ENCODE results near the gene SLC49A4. TPM values are rescaled to one million over a fixed set of nuclear protein-coding genes. Genes with fewer than 3 reads are reported as not detected.

The SLC49A4 gene
- total and polyA plus RNA-seq, 12 donors, result 2.2 to 40.8 (median 17.5) TPM

GRCh38 chr3:122787872-122788271, 7.0 kb upstream of the SLC49A4 start:
- no peaks in the 10 kb centered on the region for H3K36me3 ChIP-seq (replicated peaks in 1 of 2)
- H3K27me3 ChIP-seq, result no peaks in the 10 kb centered on the region
- WGBS, 4 donors, result 82 to 95% (median 92%) methylated on average over 2 of the region's 2 CpGs
- intact Hi-C loops (cut with DNase I), result no loop called here
- no peak for TF ChIP-seq CTCF (IDR thresholded peaks at IDR 0.05)
- no peaks in the 10 kb centered on the region for H3K9me3 ChIP-seq (replicated peaks in 1 of 3)
- H3K4me1 ChIP-seq (replicated peaks in 1 of 2), result peaks cover 8 to 16% of the 10 kb centered on the region in 2 donors
- no peak overlapping the region for H3K4me3 ChIP-seq
- DNase-seq, result no peak
- no peak overlapping the region for H3K27ac ChIP-seq

- Histone ChIP-seq H3K4me1 (replicated peaks in 1 of 2) (peaks cover 8 to 23% of the 10 kb centered on the region in 2 donors), H3K27ac (no peak overlapping the region), H3K27me3 (no peaks in the 10 kb centered on the region), H3K9me3 (replicated peaks in 1 of 3) (no peaks in the 10 kb centered on the region), H3K36me3 (replicated peaks in 1 of 2) (no peaks in the 10 kb centered on the region), H3K4me3 (no peak overlapping the region)
- no peak for DNase-seq
- TF ChIP-seq POLR2A (IDR thresholded peaks at IDR 0.05) (no peak), CTCF (IDR thresholded peaks at IDR 0.05) (no peak)
- 82 to 90% (median 85%) methylated on average over 11 of the region's 11 CpGs for WGBS, 4 donors
- intact Hi-C loops (cut with DNase I), result no loop called here
Measured at GRCh38 chr3:122789585-122790273, 5.1 kb upstream of the SLC49A4 start.

- no peaks in the 10 kb centered on the region for H3K36me3 ChIP-seq (replicated peaks in 1 of 2)
- WGBS, 4 donors, result 0% methylated on average over 29 to 46 of the region's 46 CpGs
- intact Hi-C loops (cut with DNase I), result no loop called here
- TF ChIP-seq CTCF (IDR thresholded peaks at IDR 0.05) (no peak), POLR2A (IDR thresholded peaks at IDR 0.05) (peak in 1 of 2 donors; percentile 81)
- H3K27ac ChIP-seq, result peak within 1 kb of the TSS; percentile 47 to 98 (median 94)
- H3K4me3 ChIP-seq, result peak within 1 kb of the TSS; percentile 39 to 82 (median 58)
- H3K4me1 ChIP-seq (replicated peaks in 1 of 2), result peaks cover 5 to 34% of the 10 kb centered on the region in 2 donors
- peak; percentile 90 to 97 (median 93) for DNase-seq
- no peaks in the 10 kb centered on the region for H3K9me3 ChIP-seq (replicated peaks in 1 of 3)
- H3K27me3 ChIP-seq, result no peaks in the 10 kb centered on the region
Measured at GRCh38 chr3:122793568-122794416, 1.1 kb upstream of the SLC49A4 start, which contains the start of gene HSPBAP1. Gene HSPBAP1, minus strand, starts transcription at chr3:122793831. Its CDS starts 151 bp downstream, at chr3:122793680.

GRCh38 chr3:122794483-122794778, 438 bp upstream of the SLC49A4 start:
- DNase-seq, result no peak
- Histone ChIP-seq H3K27me3 (no peaks in the 10 kb centered on the region), H3K36me3 (replicated peaks in 1 of 2) (no peaks in the 10 kb centered on the region), H3K4me3 (peak overlapping the region; percentile 39 to 82 (median 52)), H3K27ac (peak overlapping the region; percentile 47 to 98 (median 94)), H3K9me3 (replicated peaks in 1 of 3) (no peaks in the 10 kb centered on the region), H3K4me1 (replicated peaks in 1 of 2) (peaks cover 5 to 34% of the 10 kb centered on the region in 2 donors)
- 0 to 2% (median 0%) methylated on average over 6 of the region's 6 CpGs for WGBS, 4 donors
- intact Hi-C loops (cut with DNase I), result no loop called here
- TF ChIP-seq POLR2A (IDR thresholded peaks at IDR 0.05) (no peak), CTCF (IDR thresholded peaks at IDR 0.05) (no peak)

Measured in adrenal gland (tissue), 12 donors.